HepG2 (cell line): Measurements from ENCODE around the gene SPCS2. TPM values are rescaled to one million over a fixed set of nuclear protein-coding genes. Genes with fewer than 3 reads are reported as not detected.

ENCODE experiments used
- ATAC-seq: fragments of 200-7000 bp; cut with Tn5 transposase; 3 replicates; pipeline ENCODE4 v1.9.1; 2020; ENCODE audit warnings: mild to moderate bottlenecking, moderate library complexity
- BruUV-seq: library from RNA; stranded (reverse); fragments of 400-500 nt; replicated peaks from 2 replicates; lab custom pipeline; 2021; lab: Mats Ljungman, UMichigan
- CTCF ChIA-PET: fragments of 300-600 bp; formaldehyde crosslinking; extraction: SDS; loops from one replicate; lab custom pipeline; 2021; ENCODE audit warnings: low total read pairs, inconsistent platforms, low intra/inter-chr PET ratio; lab: Yijun Ruan, JAX
- POLR2A ChIA-PET: fragments of 350-600 bp; sonication (Branson Sonifier 250); formaldehyde crosslinking; loops from one replicate; lab custom pipeline; 2020; ENCODE audit warnings: antibody characterized with exemption, inconsistent platforms; lab: Yijun Ruan, JAX
- DNase-seq: peaks from one replicate; pipeline ENCODE4 v3.0.0-alpha.2; 2015; ENCODE audit warnings: low spot score
- FAIRE-seq: peaks from 3 replicates; lab custom pipeline; 2011; peaks lifted over from hg19 to GRCh38; lab: Jason Lieb, UNC
- H2AFZ ChIP-seq: one replicate; pipeline ENCODE4 v1.6.1; 2011; ENCODE audit warnings: low read length, inconsistent platforms
- H3K27ac ChIP-seq: fragments of 300-600 bp; 3 replicates; pipeline ENCODE4 v1.8.0; 2011; ENCODE audit warnings: mixed run types, mild to moderate bottlenecking, mixed read lengths, low read length, inconsistent platforms; ENCODE audit not compliant: insufficient read depth; ENCODE audit errors: extremely low read length
- H3K27me3 ChIP-seq, 2 experiments: fragments of 200-600 bp in 1 of 2; 2 replicates in 1 of 2; 3 replicates in 1 of 2; pipeline versions ENCODE4 v1.6.0 to v1.8.0; 2011; ENCODE audit warnings: low read length in 2 of 2, mild to moderate bottlenecking in 2 of 2, moderate library complexity in 2 of 2, inconsistent platforms in 1 of 2; ENCODE audit not compliant: insufficient read depth in 2 of 2, control insufficient read depth in 1 of 2
- H3K36me3 ChIP-seq, 2 experiments: fragments of 200-600 bp in 1 of 2; replicated peaks in 1 of 2; 2 replicates in 1 of 2; 3 replicates in 1 of 2; pipeline versions ENCODE4 v1.5.1 to v1.8.0; 2011; ENCODE audit warnings: low read length in 2 of 2, inconsistent platforms in 1 of 2; ENCODE audit not compliant: insufficient read depth in 2 of 2, control insufficient read depth in 1 of 2
- H3K4me1 ChIP-seq: 2 replicates; pipeline ENCODE4 v1.5.1; 2012; ENCODE audit warnings: low read length, inconsistent platforms; ENCODE audit not compliant: insufficient read depth
- H3K4me2 ChIP-seq: 2 replicates; pipeline ENCODE4 v1.6.0; 2011; ENCODE audit warnings: low read depth, low read length, inconsistent platforms
- H3K4me3 ChIP-seq, 3 experiments: fragments of 200-600 bp in 1 of 3; sonication (generic), shearing (Covaris generic) in 1 of 3; replicated peaks in 1 of 3; 2 replicates each; pipeline ENCODE4 v1.5.1; 2011 to 2016; ENCODE audit warnings: low read length in 3 of 3, inconsistent platforms in 2 of 3, low read depth in 2 of 3, mild to moderate bottlenecking in 2 of 3, control low read depth in 1 of 3, mixed read lengths in 1 of 3; ENCODE audit not compliant: insufficient read depth in 1 of 3
- H3K79me2 ChIP-seq: one replicate; pipeline ENCODE4 v1.6.1; 2011; ENCODE audit warnings: low read length, inconsistent platforms; ENCODE audit not compliant: insufficient read depth
- H3K9ac ChIP-seq: 2 replicates; pipeline ENCODE4 v1.6.0; 2011; ENCODE audit warnings: mild to moderate bottlenecking, low read depth, low read length, inconsistent platforms; ENCODE audit not compliant: insufficient read depth
- H3K9me3 ChIP-seq: 2 replicates; pipeline ENCODE4 v1.5.1; 2012; ENCODE audit warnings: mild to moderate bottlenecking, low read length
- H4K20me1 ChIP-seq: 2 replicates; pipeline ENCODE4 v1.6.0; 2011; ENCODE audit warnings: inconsistent platforms, mild to moderate bottlenecking, low read length, moderate library complexity; ENCODE audit not compliant: insufficient read depth
- GTF2F1 ChIP-seq: fragments of 150-350 bp; IDR thresholded peaks from 2 replicates; pipeline ENCODE4 v1.6.1; 2014; ENCODE audit warnings: low read length
- TCF7 ChIP-seq: sonication (generic); IDR thresholded peaks from 2 replicates; pipeline ENCODE4 v1.6.1; 2016; ENCODE audit warnings: antibody characterized with exemption, low read depth
- ZNF274 ChIP-seq: sonication (generic); formaldehyde crosslinking; IDR thresholded peaks from 2 replicates; pipeline ENCODE4 v1.5.1; 2020; ENCODE audit warnings: mild to moderate bottlenecking, missing genetic modification reagents
- ZNF44 ChIP-seq: sonication (generic); formaldehyde crosslinking; IDR thresholded peaks from 2 replicates; pipeline ENCODE4 v1.5.1; 2020; ENCODE audit warnings: mild to moderate bottlenecking, missing genetic modification reagents
- ZNF747 ChIP-seq: sonication (generic); formaldehyde crosslinking; IDR thresholded peaks from 2 replicates; pipeline ENCODE4 v1.8.1; 2023; ENCODE audit warnings: missing genetic modification reagents, mild to moderate bottlenecking, borderline replicate concordance
- ZNF777 ChIP-seq: sonication (generic); formaldehyde crosslinking; IDR thresholded peaks from 2 replicates; pipeline ENCODE4 v1.4.0; 2020; ENCODE audit warnings: missing genetic modification reagents
- WGBS: methylation state at CpG from one replicate; pipeline ENCODE4 v1.1.6; 2017; ENCODE audit warnings: low lambda C conversion rate; 5-methylcytosine and 5-hydroxymethylcytosine counted together
- in situ Hi-C: cut with HindIII; loops from 2 replicates; pipeline ENCODE4 v1.10.0; 2017; ENCODE audit warnings: low pct_unique_long_range_greater_than_20kb; ENCODE audit not compliant: extremely low pct_ligation_motif_present
- intact Hi-C: fragments of 100-400 bp; cut with micrococcal nuclease; formaldehyde crosslinking; loops from one replicate; pipeline ENCODE4 v1.10.0; 2022; ENCODE audit not compliant: unreplicated experiment
- polyA plus RNA-seq, 8 experiments: library from polyadenylated mRNA; depleted of rRNA in 3 of 8; stranded (reverse) in 7 of 8; unstranded in 1 of 8; fragments of >200 nt; fragmentation: Illumina TruSeq in 4 of 8; extraction: Trizol in 4 of 8; gene quantifications; 2 replicates each; pipeline versions ENCODE4 v1.2.1 to v1.2.3, GENCODE V29; 2011 to 2016; ENCODE audit warnings: low read depth in 4 of 8, missing spikeins in 1 of 8, mixed read lengths in 1 of 8; ENCODE audit not compliant: insufficient read depth in 1 of 8
- total RNA-seq, 5 experiments: library from RNA; depleted of rRNA; stranded (reverse); fragments of >200 nt; fragmentation: Illumina TruSeq; extraction: Trizol; gene quantifications; 2 replicates each; pipeline ENCODE4 v1.2.3, GENCODE V29; 2016; ENCODE audit warnings: low read depth in 1 of 5
- TF ChIP-seq, protein P1 (sequence below): sonication (generic); formaldehyde crosslinking; IDR thresholded peaks from 2 replicates; pipeline ENCODE4 v1.5.0; 2020; ENCODE audit warnings: mild to moderate bottlenecking, low read depth, missing genetic modification reagents, borderline replicate concordance
- TF ChIP-seq, protein P2 (sequence below): sonication (generic); formaldehyde crosslinking; IDR thresholded peaks from 2 replicates; pipeline ENCODE4 v1.5.0; 2020; ENCODE audit warnings: missing genetic modification reagents
- TF ChIP-seq, protein P3 (sequence below): sonication (generic); formaldehyde crosslinking; IDR thresholded peaks from 2 replicates; pipeline ENCODE4 v1.9.0; 2021; ENCODE audit warnings: missing genetic modification reagents, mild to moderate bottlenecking, borderline replicate concordance
- TF ChIP-seq, protein P4 (sequence below): sonication (generic); formaldehyde crosslinking; IDR thresholded peaks from 2 replicates; pipeline ENCODE4 v1.4.0; 2020; ENCODE audit warnings: mild to moderate bottlenecking, missing genetic modification reagents
- TF ChIP-seq, protein P5 (sequence below): sonication (generic); formaldehyde crosslinking; IDR thresholded peaks from 2 replicates; pipeline ENCODE4 v1.4.0; 2020; ENCODE audit warnings: missing genetic modification reagents, borderline replicate concordance
- TF ChIP-seq, protein P6 (sequence below): sonication (generic); formaldehyde crosslinking; IDR thresholded peaks from 2 replicates; pipeline ENCODE4 v1.4.0; 2020; ENCODE audit warnings: missing genetic modification reagents
- TF ChIP-seq, protein P7 (sequence below): sonication (generic); formaldehyde crosslinking; IDR thresholded peaks from 2 replicates; pipeline ENCODE4 v1.8.0; 2022; ENCODE audit warnings: mild to moderate bottlenecking, missing genetic modification reagents

SPCS2 gene
- total and polyA plus RNA-seq, 2 of the 13 experiments (the other 11 are each of a cell fraction or from before 2014, with no cell fraction given) = 87.3 to 142 TPM

DNA sequence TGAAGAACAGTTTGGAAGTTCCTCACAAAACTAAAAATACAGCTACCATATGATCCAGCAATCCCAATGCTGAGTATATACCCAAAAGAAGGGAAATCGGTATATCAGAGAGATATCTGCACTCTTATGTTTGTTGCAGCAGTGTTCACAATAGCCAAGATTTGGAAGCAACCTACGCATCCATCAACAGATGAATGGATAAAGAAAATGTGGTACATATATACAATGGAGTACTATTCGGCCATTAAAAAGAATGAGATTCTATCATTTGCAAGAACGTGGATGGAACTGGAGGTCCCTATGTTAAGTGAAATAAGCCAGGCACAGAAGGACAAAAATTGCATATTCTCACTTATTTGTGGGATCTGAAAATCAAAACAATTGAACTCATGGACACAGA lies 46.7 kb upstream of the SPCS2 start:
- Histone ChIP-seq H3K36me3 (peaks cover 5 to 25% of the 10 kb centered on the region in 2 experiments; a peak in 4 of 5 replicates), H4K20me1 (no peaks in the 10 kb centered on the region), H3K27me3 (no peaks in the 10 kb centered on the region), H2AFZ (no peak overlapping the region), H3K4me3 (no peak overlapping the region), H3K9me3 (peaks cover 6% of the 10 kb centered on the region; the same call in 1 of the 2 replicates), H3K79me2 (no peaks in the 10 kb centered on the region), H3K4me2 (no peak overlapping the region), H3K27ac (no peak overlapping the region), H3K4me1 (peaks cover under 1% of the 10 kb centered on the region; the same call in 1 of the 2 replicates), H3K9ac (no peak overlapping the region)
- ATAC-seq (no peak), FAIRE-seq (no peak), DNase-seq (no peak)
- ChIA-PET POLR2A (no interaction called here), CTCF (no interaction called here)
- BruUV-seq = no TSS peak
- in situ Hi-C loops (no loop called here), intact Hi-C loops (no loop called here)
- 96% methylated on average over 4 of the region's 4 CpGs for WGBS
- TF ChIP-seq, protein P1, sequence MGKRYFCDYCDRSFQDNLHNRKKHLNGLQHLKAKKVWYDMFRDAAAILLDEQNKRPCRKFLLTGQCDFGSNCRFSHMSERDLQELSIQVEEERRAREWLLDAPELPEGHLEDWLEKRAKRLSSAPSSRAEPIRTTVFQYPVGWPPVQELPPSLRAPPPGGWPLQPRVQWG = no peak
- TF ChIP-seq ZNF747 (CRISPR knock-in tag) (no peak), ZNF44 (CRISPR knock-in tag) (no peak), ZNF777 (CRISPR knock-in tag) (no peak), TCF7 (no peak), ZNF274 (CRISPR knock-in tag) (no peak), GTF2F1 (no peak)
- TF ChIP-seq, protein P2, sequence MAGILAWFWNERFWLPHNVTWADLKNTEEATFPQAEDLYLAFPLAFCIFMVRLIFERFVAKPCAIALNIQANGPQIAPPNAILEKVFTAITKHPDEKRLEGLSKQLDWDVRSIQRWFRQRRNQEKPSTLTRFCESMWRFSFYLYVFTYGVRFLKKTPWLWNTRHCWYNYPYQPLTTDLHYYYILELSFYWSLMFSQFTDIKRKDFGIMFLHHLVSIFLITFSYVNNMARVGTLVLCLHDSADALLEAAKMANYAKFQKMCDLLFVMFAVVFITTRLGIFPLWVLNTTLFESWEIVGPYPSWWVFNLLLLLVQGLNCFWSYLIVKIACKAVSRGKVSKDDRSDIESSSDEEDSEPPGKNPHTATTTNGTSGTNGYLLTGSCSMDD (CRISPR knock-in tag) = no peak
- TF ChIP-seq, protein P3, sequence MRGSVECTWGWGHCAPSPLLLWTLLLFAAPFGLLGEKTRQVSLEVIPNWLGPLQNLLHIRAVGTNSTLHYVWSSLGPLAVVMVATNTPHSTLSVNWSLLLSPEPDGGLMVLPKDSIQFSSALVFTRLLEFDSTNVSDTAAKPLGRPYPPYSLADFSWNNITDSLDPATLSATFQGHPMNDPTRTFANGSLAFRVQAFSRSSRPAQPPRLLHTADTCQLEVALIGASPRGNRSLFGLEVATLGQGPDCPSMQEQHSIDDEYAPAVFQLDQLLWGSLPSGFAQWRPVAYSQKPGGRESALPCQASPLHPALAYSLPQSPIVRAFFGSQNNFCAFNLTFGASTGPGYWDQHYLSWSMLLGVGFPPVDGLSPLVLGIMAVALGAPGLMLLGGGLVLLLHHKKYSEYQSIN (CRISPR knock-in tag) = no peak
- TF ChIP-seq, protein P4, sequence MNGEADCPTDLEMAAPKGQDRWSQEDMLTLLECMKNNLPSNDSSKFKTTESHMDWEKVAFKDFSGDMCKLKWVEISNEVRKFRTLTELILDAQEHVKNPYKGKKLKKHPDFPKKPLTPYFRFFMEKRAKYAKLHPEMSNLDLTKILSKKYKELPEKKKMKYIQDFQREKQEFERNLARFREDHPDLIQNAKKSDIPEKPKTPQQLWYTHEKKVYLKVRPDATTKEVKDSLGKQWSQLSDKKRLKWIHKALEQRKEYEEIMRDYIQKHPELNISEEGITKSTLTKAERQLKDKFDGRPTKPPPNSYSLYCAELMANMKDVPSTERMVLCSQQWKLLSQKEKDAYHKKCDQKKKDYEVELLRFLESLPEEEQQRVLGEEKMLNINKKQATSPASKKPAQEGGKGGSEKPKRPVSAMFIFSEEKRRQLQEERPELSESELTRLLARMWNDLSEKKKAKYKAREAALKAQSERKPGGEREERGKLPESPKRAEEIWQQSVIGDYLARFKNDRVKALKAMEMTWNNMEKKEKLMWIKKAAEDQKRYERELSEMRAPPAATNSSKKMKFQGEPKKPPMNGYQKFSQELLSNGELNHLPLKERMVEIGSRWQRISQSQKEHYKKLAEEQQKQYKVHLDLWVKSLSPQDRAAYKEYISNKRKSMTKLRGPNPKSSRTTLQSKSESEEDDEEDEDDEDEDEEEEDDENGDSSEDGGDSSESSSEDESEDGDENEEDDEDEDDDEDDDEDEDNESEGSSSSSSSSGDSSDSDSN = no peak
- TF ChIP-seq, protein P5, sequence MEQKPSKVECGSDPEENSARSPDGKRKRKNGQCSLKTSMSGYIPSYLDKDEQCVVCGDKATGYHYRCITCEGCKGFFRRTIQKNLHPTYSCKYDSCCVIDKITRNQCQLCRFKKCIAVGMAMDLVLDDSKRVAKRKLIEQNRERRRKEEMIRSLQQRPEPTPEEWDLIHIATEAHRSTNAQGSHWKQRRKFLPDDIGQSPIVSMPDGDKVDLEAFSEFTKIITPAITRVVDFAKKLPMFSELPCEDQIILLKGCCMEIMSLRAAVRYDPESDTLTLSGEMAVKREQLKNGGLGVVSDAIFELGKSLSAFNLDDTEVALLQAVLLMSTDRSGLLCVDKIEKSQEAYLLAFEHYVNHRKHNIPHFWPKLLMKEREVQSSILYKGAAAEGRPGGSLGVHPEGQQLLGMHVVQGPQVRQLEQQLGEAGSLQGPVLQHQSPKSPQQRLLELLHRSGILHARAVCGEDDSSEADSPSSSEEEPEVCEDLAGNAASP (CRISPR knock-in tag) = no peak
- TF ChIP-seq, protein P6, sequence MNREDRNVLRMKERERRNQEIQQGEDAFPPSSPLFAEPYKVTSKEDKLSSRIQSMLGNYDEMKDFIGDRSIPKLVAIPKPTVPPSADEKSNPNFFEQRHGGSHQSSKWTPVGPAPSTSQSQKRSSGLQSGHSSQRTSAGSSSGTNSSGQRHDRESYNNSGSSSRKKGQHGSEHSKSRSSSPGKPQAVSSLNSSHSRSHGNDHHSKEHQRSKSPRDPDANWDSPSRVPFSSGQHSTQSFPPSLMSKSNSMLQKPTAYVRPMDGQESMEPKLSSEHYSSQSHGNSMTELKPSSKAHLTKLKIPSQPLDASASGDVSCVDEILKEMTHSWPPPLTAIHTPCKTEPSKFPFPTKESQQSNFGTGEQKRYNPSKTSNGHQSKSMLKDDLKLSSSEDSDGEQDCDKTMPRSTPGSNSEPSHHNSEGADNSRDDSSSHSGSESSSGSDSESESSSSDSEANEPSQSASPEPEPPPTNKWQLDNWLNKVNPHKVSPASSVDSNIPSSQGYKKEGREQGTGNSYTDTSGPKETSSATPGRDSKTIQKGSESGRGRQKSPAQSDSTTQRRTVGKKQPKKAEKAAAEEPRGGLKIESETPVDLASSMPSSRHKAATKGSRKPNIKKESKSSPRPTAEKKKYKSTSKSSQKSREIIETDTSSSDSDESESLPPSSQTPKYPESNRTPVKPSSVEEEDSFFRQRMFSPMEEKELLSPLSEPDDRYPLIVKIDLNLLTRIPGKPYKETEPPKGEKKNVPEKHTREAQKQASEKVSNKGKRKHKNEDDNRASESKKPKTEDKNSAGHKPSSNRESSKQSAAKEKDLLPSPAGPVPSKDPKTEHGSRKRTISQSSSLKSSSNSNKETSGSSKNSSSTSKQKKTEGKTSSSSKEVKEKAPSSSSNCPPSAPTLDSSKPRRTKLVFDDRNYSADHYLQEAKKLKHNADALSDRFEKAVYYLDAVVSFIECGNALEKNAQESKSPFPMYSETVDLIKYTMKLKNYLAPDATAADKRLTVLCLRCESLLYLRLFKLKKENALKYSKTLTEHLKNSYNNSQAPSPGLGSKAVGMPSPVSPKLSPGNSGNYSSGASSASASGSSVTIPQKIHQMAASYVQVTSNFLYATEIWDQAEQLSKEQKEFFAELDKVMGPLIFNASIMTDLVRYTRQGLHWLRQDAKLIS = no peak
- TF ChIP-seq, protein P7, sequence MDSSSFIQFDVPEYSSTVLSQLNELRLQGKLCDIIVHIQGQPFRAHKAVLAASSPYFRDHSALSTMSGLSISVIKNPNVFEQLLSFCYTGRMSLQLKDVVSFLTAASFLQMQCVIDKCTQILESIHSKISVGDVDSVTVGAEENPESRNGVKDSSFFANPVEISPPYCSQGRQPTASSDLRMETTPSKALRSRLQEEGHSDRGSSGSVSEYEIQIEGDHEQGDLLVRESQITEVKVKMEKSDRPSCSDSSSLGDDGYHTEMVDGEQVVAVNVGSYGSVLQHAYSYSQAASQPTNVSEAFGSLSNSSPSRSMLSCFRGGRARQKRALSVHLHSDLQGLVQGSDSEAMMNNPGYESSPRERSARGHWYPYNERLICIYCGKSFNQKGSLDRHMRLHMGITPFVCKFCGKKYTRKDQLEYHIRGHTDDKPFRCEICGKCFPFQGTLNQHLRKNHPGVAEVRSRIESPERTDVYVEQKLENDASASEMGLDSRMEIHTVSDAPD (CRISPR knock-in tag) = no peak
